ENCODE data around the gene ZSWIM3. TPM values are rescaled to one million over a fixed set of nuclear protein-coding genes. Genes with fewer than 3 reads are reported as not detected.

Gene ZSWIM3
- total and polyA plus RNA-seq, 2 of the 13 experiments (the other 11 are each of a cell fraction or from before 2014, with no cell fraction given), result 5.2 to 5.8 TPM

GRCh38 chr20:45880988-45881788, 23.8 kb downstream of the ZSWIM3 start, which contains the start of gene ZSWIM1 (continued):
- TF ChIP-seq ATF4 (CRISPR knock-in tag; IDR thresholded peaks at IDR 0.05), result 0 out of 4 replicates have a peak, but pooled peaks of 1 of the 2 experiments have one; percentile 33
- TF ChIP-seq ZNF18 (CRISPR knock-in tag; IDR thresholded peaks at IDR 0.05; ENCODE audit: insufficient replicate concordance), result no peak
- peak; percentile 58; the same call in 1 of the 2 replicates for TF ChIP-seq SPEN (CRISPR knock-in tag; IDR thresholded peaks at IDR 0.05; ENCODE audit: low read depth)
- TF ChIP-seq DNMT1 (CRISPR knock-in tag; IDR thresholded peaks at IDR 0.05), result no peak
- TF ChIP-seq GZF1 (CRISPR knock-in tag; IDR thresholded peaks at IDR 0.05), result peak; percentile 43; the same call in 1 of the 2 replicates
- no peak for TF ChIP-seq KDM1A (CRISPR knock-in tag; IDR thresholded peaks at IDR 0.05)
- no peak for TF ChIP-seq SOX6 (IDR thresholded peaks at IDR 0.05)
- TF ChIP-seq SOX6 (CRISPR knock-in tag; IDR thresholded peaks at IDR 0.05), result peak; percentile 64
- TF ChIP-seq MXD1 (CRISPR knock-in tag; IDR thresholded peaks at IDR 0.05), result peak; percentile 35; the same call in 1 of the 2 replicates
- TF ChIP-seq ZNF788 (CRISPR knock-in tag; IDR thresholded peaks at IDR 0.05; ENCODE audit: borderline replicate concordance), result peak; percentile 53; the same call in 1 of the 2 replicates
- no peak for TF ChIP-seq GPN1 (CRISPR knock-in tag; IDR thresholded peaks at IDR 0.05; ENCODE audit: borderline replicate concordance)
- TF ChIP-seq ZNF777 (CRISPR knock-in tag; IDR thresholded peaks at IDR 0.05), result no peak
- peak; percentile 96 for TF ChIP-seq CREB1 (IDR thresholded peaks at IDR 0.05)
- peak; percentile 91 for TF ChIP-seq CREB1 (CRISPR knock-in tag; IDR thresholded peaks at IDR 0.05)
- peak; percentile 54; the same call in 1 of the 2 replicates for TF ChIP-seq HES4 (CRISPR knock-in tag; IDR thresholded peaks at IDR 0.05; ENCODE audit: borderline replicate concordance)
- TF ChIP-seq POGZ (CRISPR knock-in tag; IDR thresholded peaks at IDR 0.05), result peak; percentile 75
- TF ChIP-seq NBN (conservative IDR thresholded peaks at IDR 0.05), result no peak
- no peak for TF ChIP-seq ZNF563 (CRISPR knock-in tag; IDR thresholded peaks at IDR 0.05)
- TF ChIP-seq THAP9 (CRISPR knock-in tag; IDR thresholded peaks at IDR 0.05; ENCODE audit: borderline replicate concordance), result peak; percentile 89
- peak; percentile 97 to 99 for TF ChIP-seq POLR2A (IDR thresholded peaks at IDR 0.05; ENCODE audit: insufficient read depth in 1 of 2, low read depth in 2 of 2, low read length in 2 of 2)
- TF ChIP-seq HMGXB4 (CRISPR knock-in tag; IDR thresholded peaks at IDR 0.05; ENCODE audit: borderline replicate concordance in 1 of 2, low read depth in 1 of 2), result peak; percentile 70 to 83
- TF ChIP-seq HIVEP1 (CRISPR knock-in tag; IDR thresholded peaks at IDR 0.05), result no peak

All from HepG2 (cell line).